ENCODE data around the gene SMYD2. TPM values are rescaled to one million over a fixed set of nuclear protein-coding genes. Genes with fewer than 3 reads are reported as not detected.

SMYD2 gene
- total RNA-seq (2014; rRNA removed; shearing (Covaris generic)), result 27.5 and 43.5 TPM in 2 replicates

- DNase-seq (ENCODE audit: low spot score), result peak; percentile 74
Observed at GRCh38 chr1:214281021-214281719, at the start of gene SMYD2. TSS of gene SMYD2 (plus strand) at chr1:214281159. CDS start at chr1:214281255, 96 bp downstream.

GRCh38 chr1:214233856-214234634, 46.9 kb upstream of the SMYD2 start:
- no peak for DNase-seq (ENCODE audit: low spot score)

GRCh38 chr1:214234635-214235025, 46.3 kb upstream of the SMYD2 start:
- DNase-seq (ENCODE audit: low spot score), result no peak

- no peak for DNase-seq (ENCODE audit: low spot score)
Observed at GRCh38 chr1:214236477-214236876, 44.5 kb upstream of the SMYD2 start.

GRCh38 chr1:214241060-214241459, 39.9 kb upstream of the SMYD2 start:
- no peak for DNase-seq (ENCODE audit: low spot score)

- no peak for DNase-seq (ENCODE audit: low spot score)
Observed at GRCh38 chr1:214244252-214244651, 36.7 kb upstream of the SMYD2 start.

- no peak for DNase-seq (ENCODE audit: low spot score)
Observed at GRCh38 chr1:214244841-214245240, 36.1 kb upstream of the SMYD2 start.

- DNase-seq (ENCODE audit: low spot score), result no peak
Observed at GRCh38 chr1:214247501-214248041, 33.4 kb upstream of the SMYD2 start.

- no peak for DNase-seq (ENCODE audit: low spot score)
Observed at GRCh38 chr1:214248311-214249085, 32.5 kb upstream of the SMYD2 start.

- DNase-seq (ENCODE audit: low spot score), result no peak
Observed at GRCh38 chr1:214249651-214250050, 31.3 kb upstream of the SMYD2 start.

GRCh38 chr1:214251354-214251753, 29.6 kb upstream of the SMYD2 start:
- DNase-seq (ENCODE audit: low spot score), result no peak

- DNase-seq (ENCODE audit: low spot score), result no peak
Observed at GRCh38 chr1:214255509-214255908, 25.4 kb upstream of the SMYD2 start.

- DNase-seq (ENCODE audit: low spot score), result no peak
Observed at GRCh38 chr1:214259353-214259977, 21.5 kb upstream of the SMYD2 start.

GRCh38 chr1:214260561-214261205, 20.3 kb upstream of the SMYD2 start:
- no peak for DNase-seq (ENCODE audit: low spot score)

- peak; percentile 87 for DNase-seq (ENCODE audit: low spot score)
Observed at GRCh38 chr1:214261206-214262123, 19.5 kb upstream of the SMYD2 start.

- no peak for DNase-seq (ENCODE audit: low spot score)
Observed at GRCh38 chr1:214264196-214264595, 16.8 kb upstream of the SMYD2 start.

GRCh38 chr1:214264976-214265375, 16.0 kb upstream of the SMYD2 start:
- no peak for DNase-seq (ENCODE audit: low spot score)

- no peak for DNase-seq (ENCODE audit: low spot score)
Observed at GRCh38 chr1:214270097-214270650, 10.8 kb upstream of the SMYD2 start.

- no peak for DNase-seq (ENCODE audit: low spot score)
Observed at GRCh38 chr1:214271174-214271858, 9.6 kb upstream of the SMYD2 start.
